ENCODE measurements around the gene SLBP.

GRCh38 chr4:1753294-1753696, 41.2 kb upstream of the SLBP start:
- TF ChIP-seq CTCF (IDR thresholded peaks at IDR 0.05) (no peak), EZH2 (IDR thresholded peaks at IDR 0.05; ENCODE audit: borderline replicate concordance, insufficient read depth, low read depth, low read length, poor library complexity, severe bottlenecking) (no peak)

Measured in B cell (primary cell).